ENCODE results near the gene MLLT10. TPM values are rescaled to one million over a fixed set of nuclear protein-coding genes. Genes with fewer than 3 reads are reported as not detected.

Gene MLLT10
- total RNA-seq, 1 experiment from 2014 or later: 83.6 TPM

GRCh38 chr10:21498986-21499385 lies 35.0 kb upstream of the MLLT10 start:
- no peak for DNase-seq
- no peak overlapping the region for H2AFZ ChIP-seq (ENCODE audit: low read length)
- no peaks in the 10 kb centered on the region for H4K20me1 ChIP-seq (ENCODE audit: insufficient read depth, low read depth, low read length)
- no peak overlapping the region for H3K4me2 ChIP-seq (ENCODE audit: low read depth, low read length, poor library complexity, severe bottlenecking)
- no peaks in the 10 kb centered on the region for H3K9me2 ChIP-seq (replicated peaks; ENCODE audit: insufficient read depth, low read length)
- no peaks in the 10 kb centered on the region for H3K36me3 ChIP-seq (ENCODE audit: insufficient read depth, low read length)
- H3K9ac ChIP-seq (ENCODE audit: low read length): no peak overlapping the region
- no peaks in the 10 kb centered on the region for H3K79me2 ChIP-seq (ENCODE audit: low read length)
- H3K4me1 ChIP-seq (ENCODE audit: low read length): peaks cover 19% of the 10 kb centered on the region
- H3K9me3 ChIP-seq (ENCODE audit: low read length): no peaks in the 10 kb centered on the region
- H3K27ac ChIP-seq (ENCODE audit: low read length): no peak overlapping the region
- H3K4me3 ChIP-seq (ENCODE audit: low read length): no peak overlapping the region
- H3K27me3 ChIP-seq (ENCODE audit: low read length): no peaks in the 10 kb centered on the region

GRCh38 chr10:21499701-21500577 lies 34.1 kb upstream of the MLLT10 start:
- no peak overlapping the region for H3K4me3 ChIP-seq (ENCODE audit: low read length)
- H3K4me1 ChIP-seq (ENCODE audit: low read length): peaks cover 10% of the 10 kb centered on the region
- H3K9me2 ChIP-seq (replicated peaks; ENCODE audit: insufficient read depth, low read length): no peaks in the 10 kb centered on the region
- no peak overlapping the region for H2AFZ ChIP-seq (ENCODE audit: low read length)
- no peaks in the 10 kb centered on the region for H4K20me1 ChIP-seq (ENCODE audit: insufficient read depth, low read depth, low read length)
- H3K27ac ChIP-seq (ENCODE audit: low read length): no peak overlapping the region
- H3K4me2 ChIP-seq (ENCODE audit: low read depth, low read length, poor library complexity, severe bottlenecking): no peak overlapping the region
- H3K79me2 ChIP-seq (ENCODE audit: low read length): no peaks in the 10 kb centered on the region
- H3K9ac ChIP-seq (ENCODE audit: low read length): no peak overlapping the region
- no peaks in the 10 kb centered on the region for H3K27me3 ChIP-seq (ENCODE audit: low read length)
- DNase-seq: no peak
- no peaks in the 10 kb centered on the region for H3K36me3 ChIP-seq (ENCODE audit: insufficient read depth, low read length)
- H3K9me3 ChIP-seq (ENCODE audit: low read length): no peaks in the 10 kb centered on the region

- no peaks in the 10 kb centered on the region for H3K79me2 ChIP-seq (ENCODE audit: low read length)
- H4K20me1 ChIP-seq (ENCODE audit: insufficient read depth, low read depth, low read length): no peaks in the 10 kb centered on the region
- H3K27ac ChIP-seq (ENCODE audit: low read length): no peak overlapping the region
- no peaks in the 10 kb centered on the region for H3K9me3 ChIP-seq (ENCODE audit: low read length)
- H3K4me2 ChIP-seq (ENCODE audit: low read depth, low read length, poor library complexity, severe bottlenecking): no peak overlapping the region
- no peaks in the 10 kb centered on the region for H3K27me3 ChIP-seq (ENCODE audit: low read length)
- H3K4me1 ChIP-seq (ENCODE audit: low read length): peaks cover 4% of the 10 kb centered on the region
- H3K4me3 ChIP-seq (ENCODE audit: low read length): no peak overlapping the region
- no peak overlapping the region for H3K9ac ChIP-seq (ENCODE audit: low read length)
- H3K9me2 ChIP-seq (replicated peaks; ENCODE audit: insufficient read depth, low read length): no peaks in the 10 kb centered on the region
- DNase-seq: no peak
- no peak overlapping the region for H2AFZ ChIP-seq (ENCODE audit: low read length)
- H3K36me3 ChIP-seq (ENCODE audit: insufficient read depth, low read length): no peaks in the 10 kb centered on the region
Observed at GRCh38 chr10:21500578-21500910, 33.5 kb upstream of the MLLT10 start.

GRCh38 chr10:21501091-21501490 lies 32.9 kb upstream of the MLLT10 start:
- Histone ChIP-seq H3K27me3 (ENCODE audit: low read length) (no peaks in the 10 kb centered on the region), H3K79me2 (ENCODE audit: low read length) (no peaks in the 10 kb centered on the region), H3K4me3 (ENCODE audit: low read length) (no peak overlapping the region), H3K4me2 (ENCODE audit: low read depth, low read length, poor library complexity, severe bottlenecking) (no peak overlapping the region), H3K27ac (ENCODE audit: low read length) (no peak overlapping the region), H3K9me3 (ENCODE audit: low read length) (no peaks in the 10 kb centered on the region), H3K36me3 (ENCODE audit: insufficient read depth, low read length) (no peaks in the 10 kb centered on the region), H3K4me1 (ENCODE audit: low read length) (peaks cover 4% of the 10 kb centered on the region; the same call in 1 of the 2 replicates), H3K9ac (ENCODE audit: low read length) (no peak overlapping the region), H2AFZ (ENCODE audit: low read length) (no peak overlapping the region), H3K9me2 (replicated peaks; ENCODE audit: insufficient read depth, low read length) (no peaks in the 10 kb centered on the region), H4K20me1 (ENCODE audit: insufficient read depth, low read depth, low read length) (no peaks in the 10 kb centered on the region)
- DNase-seq: no peak

GRCh38 chr10:21501731-21502347 lies 32.2 kb upstream of the MLLT10 start:
- H4K20me1 ChIP-seq (ENCODE audit: insufficient read depth, low read depth, low read length): no peaks in the 10 kb centered on the region
- no peaks in the 10 kb centered on the region for H3K9me2 ChIP-seq (replicated peaks; ENCODE audit: insufficient read depth, low read length)
- peaks cover 2% of the 10 kb centered on the region; the same call in 1 of the 2 replicates for H3K4me1 ChIP-seq (ENCODE audit: low read length)
- no peak overlapping the region for H3K4me3 ChIP-seq (ENCODE audit: low read length)
- H3K9ac ChIP-seq (ENCODE audit: low read length): no peak overlapping the region
- H2AFZ ChIP-seq (ENCODE audit: low read length): no peak overlapping the region
- no peak overlapping the region for H3K4me2 ChIP-seq (ENCODE audit: low read depth, low read length, poor library complexity, severe bottlenecking)
- no peaks in the 10 kb centered on the region for H3K27me3 ChIP-seq (ENCODE audit: low read length)
- no peak overlapping the region for H3K27ac ChIP-seq (ENCODE audit: low read length)
- H3K9me3 ChIP-seq (ENCODE audit: low read length): no peaks in the 10 kb centered on the region
- no peaks in the 10 kb centered on the region for H3K36me3 ChIP-seq (ENCODE audit: insufficient read depth, low read length)
- no peak for DNase-seq
- H3K79me2 ChIP-seq (ENCODE audit: low read length): no peaks in the 10 kb centered on the region

- H3K4me3 ChIP-seq (ENCODE audit: low read length): no peak overlapping the region
- no peaks in the 10 kb centered on the region for H3K36me3 ChIP-seq (ENCODE audit: insufficient read depth, low read length)
- no peak overlapping the region for H3K4me2 ChIP-seq (ENCODE audit: low read depth, low read length, poor library complexity, severe bottlenecking)
Observed at GRCh38 chr10:21502348-21502740, 31.7 kb upstream of the MLLT10 start.

GRCh38 chr10:21503542-21503941 lies 30.5 kb upstream of the MLLT10 start:
- no peaks in the 10 kb centered on the region for H3K79me2 ChIP-seq (ENCODE audit: low read length)
- no peaks in the 10 kb centered on the region for H3K27me3 ChIP-seq (ENCODE audit: low read length)
- H3K9ac ChIP-seq (ENCODE audit: low read length): no peak overlapping the region

More at GRCh38 chr10:21502348-21502740, 31.7 kb upstream of the MLLT10 start:
- no peaks in the 10 kb centered on the region for H3K27me3 ChIP-seq (ENCODE audit: low read length)
- no peak overlapping the region for H3K27ac ChIP-seq (ENCODE audit: low read length)
- H3K9ac ChIP-seq (ENCODE audit: low read length): no peak overlapping the region
- no peaks in the 10 kb centered on the region for H3K79me2 ChIP-seq (ENCODE audit: low read length)
- DNase-seq: no peak
- no peaks in the 10 kb centered on the region for H4K20me1 ChIP-seq (ENCODE audit: insufficient read depth, low read depth, low read length)
- no peaks in the 10 kb centered on the region for H3K9me2 ChIP-seq (replicated peaks; ENCODE audit: insufficient read depth, low read length)
- no peak overlapping the region for H2AFZ ChIP-seq (ENCODE audit: low read length)
- H3K4me1 ChIP-seq (ENCODE audit: low read length): no peaks in the 10 kb centered on the region; the same call in 1 of the 2 replicates
- H3K9me3 ChIP-seq (ENCODE audit: low read length): no peaks in the 10 kb centered on the region

GRCh38 chr10:21505711-21506278 lies 28.2 kb upstream of the MLLT10 start:
- DNase-seq: no peak
- H3K9me2 ChIP-seq (replicated peaks; ENCODE audit: insufficient read depth, low read length): no peaks in the 10 kb centered on the region
- no peaks in the 10 kb centered on the region for H3K9me3 ChIP-seq (ENCODE audit: low read length)
- H3K4me1 ChIP-seq (ENCODE audit: low read length): no peaks in the 10 kb centered on the region
- no peak overlapping the region for H3K9ac ChIP-seq (ENCODE audit: low read length)
- H3K27me3 ChIP-seq (ENCODE audit: low read length): no peaks in the 10 kb centered on the region
- no peaks in the 10 kb centered on the region for H3K36me3 ChIP-seq (ENCODE audit: insufficient read depth, low read length)
- H3K79me2 ChIP-seq (ENCODE audit: low read length): no peaks in the 10 kb centered on the region
- no peak overlapping the region for H3K4me3 ChIP-seq (ENCODE audit: low read length)
- no peak overlapping the region for H2AFZ ChIP-seq (ENCODE audit: low read length)
- no peak overlapping the region for H3K4me2 ChIP-seq (ENCODE audit: low read depth, low read length, poor library complexity, severe bottlenecking)
- H3K27ac ChIP-seq (ENCODE audit: low read length): no peak overlapping the region
- no peaks in the 10 kb centered on the region for H4K20me1 ChIP-seq (ENCODE audit: insufficient read depth, low read depth, low read length)

More at GRCh38 chr10:21503542-21503941, 30.5 kb upstream of the MLLT10 start:
- no peak for DNase-seq
- H3K9me3 ChIP-seq (ENCODE audit: low read length): no peaks in the 10 kb centered on the region
- H3K4me3 ChIP-seq (ENCODE audit: low read length): no peak overlapping the region
- H3K4me1 ChIP-seq (ENCODE audit: low read length): no peaks in the 10 kb centered on the region
- no peak overlapping the region for H3K4me2 ChIP-seq (ENCODE audit: low read depth, low read length, poor library complexity, severe bottlenecking)
- no peaks in the 10 kb centered on the region for H3K9me2 ChIP-seq (replicated peaks; ENCODE audit: insufficient read depth, low read length)
- H3K27ac ChIP-seq (ENCODE audit: low read length): no peak overlapping the region
- no peak overlapping the region for H2AFZ ChIP-seq (ENCODE audit: low read length)
- H4K20me1 ChIP-seq (ENCODE audit: insufficient read depth, low read depth, low read length): no peaks in the 10 kb centered on the region
- H3K36me3 ChIP-seq (ENCODE audit: insufficient read depth, low read length): no peaks in the 10 kb centered on the region

Measured in Karpas-422 (cell line).